Urinary bladder (tissue), 4 donors: Measurements from ENCODE around the gene SNX2. TPM values are rescaled to one million over a fixed set of nuclear protein-coding genes. Genes with fewer than 3 reads are reported as not detected.

Experiments
- DNase-seq: peaks from one replicate; pipeline ENCODE4 v3.0.0-alpha.2; 2015; ENCODE audit errors: extremely low spot score
- H3K27ac ChIP-seq: one replicate; pipeline ENCODE4 v1.5.1; 2013; ENCODE audit warnings: low read depth, mild to moderate bottlenecking, moderate library complexity
- H3K36me3 ChIP-seq: one replicate; pipeline ENCODE4 v1.6.1; 2013; ENCODE audit warnings: mild to moderate bottlenecking, moderate library complexity; ENCODE audit not compliant: insufficient read depth
- H3K4me1 ChIP-seq: one replicate; pipeline ENCODE4 v1.6.1; 2013; ENCODE audit warnings: mild to moderate bottlenecking, moderate library complexity; ENCODE audit not compliant: insufficient read depth
- H3K4me3 ChIP-seq: one replicate; pipeline ENCODE4 v1.5.1; 2013; ENCODE audit warnings: low read depth, low read length
- WGBS: extraction: QIAGEN DNeasy Blood & Tissue Kit; methylation state at CpG from one replicate; pipeline ENCODE4 v1.1.7; 2013; 5-methylcytosine and 5-hydroxymethylcytosine counted together
- polyA plus RNA-seq: library from polyadenylated mRNA; stranded (reverse); fragments of 200-250 nt; gene quantifications from one replicate; pipeline ENCODE4 v1.2.3, GENCODE V29; 2013
- total RNA-seq: library from RNA; depleted of rRNA; stranded (reverse); fragments of >200 nt; gene quantifications from one replicate; pipeline ENCODE4 v1.2.3, GENCODE V29; 2014
- donor health status: healthy with polysubstance abuse.
- donor health status: healthy.

Gene SNX2
- total and polyA plus RNA-seq, 2 donors, result 62.7 to 124 TPM

GRCh38 chr5:122864400-122864799, 89.5 kb downstream of the SNX2 start:
- no peak for DNase-seq
- Histone ChIP-seq H3K36me3 (no peaks in the 10 kb centered on the region), H3K4me3 (no peak overlapping the region), H3K4me1 (no peaks in the 10 kb centered on the region), H3K27ac (no peak overlapping the region)
- 91% methylated on average over 6 of the region's 6 CpGs for WGBS

GRCh38 chr5:122864842-122865241, 90.0 kb downstream of the SNX2 start:
- H3K4me3 ChIP-seq, result no peak overlapping the region
- no peaks in the 10 kb centered on the region for H3K4me1 ChIP-seq
- H3K27ac ChIP-seq, result no peak overlapping the region
- 89% methylated on average over 1 of the region's 1 CpG for WGBS
- DNase-seq, result no peak
- H3K36me3 ChIP-seq, result no peaks in the 10 kb centered on the region

- H3K27ac ChIP-seq, result no peak overlapping the region
- no peak overlapping the region for H3K4me3 ChIP-seq
- H3K36me3 ChIP-seq, result no peaks in the 10 kb centered on the region
- WGBS, result 46% methylated on average over 7 of the region's 7 CpGs
- H3K4me1 ChIP-seq, result no peaks in the 10 kb centered on the region
- no peak for DNase-seq
Measured at GRCh38 chr5:122870219-122870856, 95.5 kb downstream of the SNX2 start.

- Histone ChIP-seq H3K36me3 (no peaks in the 10 kb centered on the region), H3K4me1 (no peaks in the 10 kb centered on the region), H3K27ac (no peak overlapping the region), H3K4me3 (no peak overlapping the region)
- DNase-seq, result no peak
- 90% methylated on average over 8 of the region's 8 CpGs for WGBS
Measured at GRCh38 chr5:122871661-122872060, 96.8 kb downstream of the SNX2 start.

- no peak for DNase-seq
- WGBS, result 63% methylated on average over 4 of the region's 4 CpGs
- Histone ChIP-seq H3K27ac (no peak overlapping the region), H3K4me3 (no peak overlapping the region), H3K4me1 (no peaks in the 10 kb centered on the region), H3K36me3 (no peaks in the 10 kb centered on the region)
Measured at GRCh38 chr5:122874179-122874875, 99.4 kb downstream of the SNX2 start.

GRCh38 chr5:122877518-122877917, 102.6 kb downstream of the SNX2 start:
- no peaks in the 10 kb centered on the region for H3K4me1 ChIP-seq
- no peak overlapping the region for H3K27ac ChIP-seq
- 88% methylated on average over 2 of the region's 2 CpGs for WGBS
- no peak overlapping the region for H3K4me3 ChIP-seq
- DNase-seq, result no peak
- H3K36me3 ChIP-seq, result no peaks in the 10 kb centered on the region

- DNase-seq, result no peak
- WGBS, result 92% methylated on average over 3 of the region's 3 CpGs
- H3K27ac ChIP-seq, result no peak overlapping the region
- H3K36me3 ChIP-seq, result no peaks in the 10 kb centered on the region
- peaks cover 2% of the 10 kb centered on the region for H3K4me1 ChIP-seq
- no peak overlapping the region for H3K4me3 ChIP-seq
Measured at GRCh38 chr5:122879076-122879475, 104.2 kb downstream of the SNX2 start.

Other genes with a start within 250 kb of the SNX2 start
- gene SNX24, start 70.5 kb downstream of the SNX2 start, total RNA-seq, result 26.1 TPM
- gene SNX24, start 70.5 kb downstream of the SNX2 start, polyA plus RNA-seq, result 8.3 TPM